Measurements from ENCODE around the gene TMEM121. TPM values are rescaled to one million over a fixed set of nuclear protein-coding genes. Genes with fewer than 3 reads are reported as not detected.

TMEM121 gene
- total and polyA plus RNA-seq, 4 donors: 0.33 to 1.5 (median 0.37) TPM; not detected in 1

DNA sequence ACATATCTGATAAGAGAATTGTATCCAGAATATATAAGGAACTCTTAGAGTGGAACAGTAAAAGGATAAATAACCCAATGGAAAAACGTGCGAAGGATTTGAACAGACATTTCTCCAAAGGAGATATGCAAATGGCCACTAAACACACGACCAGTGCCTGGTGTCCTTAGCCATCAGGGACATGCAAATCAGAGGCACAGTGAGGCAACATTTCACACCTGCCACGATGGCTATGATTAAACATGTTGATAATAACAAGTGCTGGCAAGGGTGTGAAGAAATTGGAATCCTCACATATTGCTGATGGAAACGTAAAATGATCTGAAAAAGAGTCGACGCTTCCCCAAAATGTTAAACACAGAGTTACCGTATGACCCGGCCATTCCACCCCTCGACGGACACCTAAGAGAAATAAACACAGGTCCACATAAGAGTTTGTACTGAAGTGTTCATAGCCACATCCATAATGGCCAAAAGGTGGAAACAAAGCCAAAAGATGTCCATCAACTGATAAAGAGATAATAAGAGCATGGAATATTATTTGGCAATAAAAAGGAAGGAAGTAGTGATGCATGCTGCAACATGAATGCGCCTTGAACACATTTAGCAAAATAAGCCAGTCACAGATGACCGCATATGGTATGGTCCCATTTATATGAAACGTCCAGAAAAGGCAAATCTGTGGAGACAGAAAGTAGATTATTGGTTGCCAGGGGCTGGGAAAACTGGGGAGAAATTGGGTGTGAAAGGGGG lies 6.3 kb upstream of the TMEM121 start (continued):
- TF ChIP-seq HNF4G (IDR thresholded peaks at IDR 0.05): no peak
- no peak for TF ChIP-seq HNF4A (conservative IDR thresholded peaks at IDR 0.05)

DNA sequence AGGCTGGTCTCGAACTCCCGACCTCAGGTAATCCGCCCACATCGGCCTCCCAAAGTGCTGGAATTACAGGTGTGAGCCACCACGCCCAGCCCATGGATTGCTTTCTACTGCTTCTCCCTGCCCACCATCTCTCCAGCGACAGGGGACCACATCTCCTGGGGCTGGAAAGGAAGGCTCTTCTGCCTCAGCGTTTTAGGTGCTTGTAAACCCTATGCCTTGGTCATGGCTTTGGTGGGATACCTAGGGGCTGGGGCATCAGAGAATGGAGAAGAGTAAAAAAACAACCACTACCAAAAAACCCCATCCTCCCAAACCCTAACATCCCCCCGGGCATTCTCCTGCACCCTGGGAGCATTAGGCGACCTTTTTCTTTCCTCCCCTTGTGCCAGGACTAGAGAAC lies 1.1 kb upstream of the TMEM121 start:
- H3K9ac ChIP-seq (ENCODE audit: low read depth in 1 of 2, low read length in 2 of 2): no peak overlapping the region
- peaks cover 9 to 30% (median 20%) of the 10 kb centered on the region in 4 donors for H3K4me1 ChIP-seq (ENCODE audit: control insufficient read depth in 4 of 4, insufficient read depth in 4 of 4, low read length in 3 of 4)
- H3K27ac ChIP-seq (ENCODE audit: low read depth in 1 of 2, low read length in 2 of 2): no peak overlapping the region
- no peak overlapping the region for H3K4me3 ChIP-seq (ENCODE audit: low read depth in 1 of 3, low read length in 3 of 3)
- DNase-seq (ENCODE audit: low spot score): no peak
- WGBS: 89% methylated on average over 9 of the region's 9 CpGs
- TF ChIP-seq RXRA (IDR thresholded peaks at IDR 0.05): no peak
- no peak for TF ChIP-seq HNF4G (IDR thresholded peaks at IDR 0.05)
- peaks cover 0 to 1% (median 0%) of the 10 kb centered on the region in 4 donors for H3K36me3 ChIP-seq (ENCODE audit: control insufficient read depth in 4 of 4, insufficient read depth in 3 of 4, low read depth in 1 of 4, low read length in 3 of 4)
- H3K9me3 ChIP-seq (ENCODE audit: control insufficient read depth in 4 of 4, low read length in 3 of 4): no peaks in the 10 kb centered on the region
- no peaks in the 10 kb centered on the region for H3K27me3 ChIP-seq (ENCODE audit: control insufficient read depth in 4 of 4, insufficient read depth in 4 of 4, low read length in 3 of 4)

DNA sequence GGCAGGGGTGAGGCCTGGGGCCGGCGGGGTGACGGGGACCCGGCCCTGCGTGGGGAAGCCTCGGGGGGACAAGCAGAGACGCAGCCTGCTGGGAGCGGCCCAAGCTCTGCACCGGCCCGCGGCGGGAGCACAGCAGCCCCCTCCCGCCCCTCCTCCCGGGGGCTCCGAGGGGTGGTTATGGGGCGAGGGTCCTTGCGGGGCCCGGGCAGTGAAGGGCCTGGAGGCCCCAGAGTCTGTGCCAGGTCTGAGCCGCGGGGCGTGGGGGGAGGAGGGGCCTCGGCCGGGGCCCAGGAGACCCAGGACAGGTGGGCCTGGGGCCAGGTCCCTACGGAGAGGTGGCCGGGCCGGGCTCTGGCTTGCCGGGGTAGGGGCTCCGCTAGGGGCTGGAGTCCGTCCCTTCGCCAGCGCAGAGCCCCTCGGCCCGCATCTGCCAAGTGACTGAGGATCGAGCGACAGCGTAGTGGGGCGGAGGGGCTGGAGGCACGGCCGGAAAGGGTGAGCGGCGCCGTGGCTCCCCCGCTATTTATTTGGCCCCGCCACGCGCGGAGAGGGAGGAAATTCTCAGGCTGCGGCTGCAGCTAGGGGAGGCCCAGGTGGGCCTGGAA lies 495 bp downstream of the TMEM121 start:
- no peak for TF ChIP-seq CTCF (IDR thresholded peaks at IDR 0.05; ENCODE audit: low read depth, low read length, missing input control)
- TF ChIP-seq GABPA (IDR thresholded peaks at IDR 0.05 in 1 of 2, conservative IDR thresholded peaks at IDR 0.05 in 1 of 2): no peak
- TF ChIP-seq FOXA2 (IDR thresholded peaks at IDR 0.05): no peak
- no peak for TF ChIP-seq NR2F2 (IDR thresholded peaks at IDR 0.05)
- TF ChIP-seq HNF4G (IDR thresholded peaks at IDR 0.05): no peak
- TF ChIP-seq, protein P1, sequence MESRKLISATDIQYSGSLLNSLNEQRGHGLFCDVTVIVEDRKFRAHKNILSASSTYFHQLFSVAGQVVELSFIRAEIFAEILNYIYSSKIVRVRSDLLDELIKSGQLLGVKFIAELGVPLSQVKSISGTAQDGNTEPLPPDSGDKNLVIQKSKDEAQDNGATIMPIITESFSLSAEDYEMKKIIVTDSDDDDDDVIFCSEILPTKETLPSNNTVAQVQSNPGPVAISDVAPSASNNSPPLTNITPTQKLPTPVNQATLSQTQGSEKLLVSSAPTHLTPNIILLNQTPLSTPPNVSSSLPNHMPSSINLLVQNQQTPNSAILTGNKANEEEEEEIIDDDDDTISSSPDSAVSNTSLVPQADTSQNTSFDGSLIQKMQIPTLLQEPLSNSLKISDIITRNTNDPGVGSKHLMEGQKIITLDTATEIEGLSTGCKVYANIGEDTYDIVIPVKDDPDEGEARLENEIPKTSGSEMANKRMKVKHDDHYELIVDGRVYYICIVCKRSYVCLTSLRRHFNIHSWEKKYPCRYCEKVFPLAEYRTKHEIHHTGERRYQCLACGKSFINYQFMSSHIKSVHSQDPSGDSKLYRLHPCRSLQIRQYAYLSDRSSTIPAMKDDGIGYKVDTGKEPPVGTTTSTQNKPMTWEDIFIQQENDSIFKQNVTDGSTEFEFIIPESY (IDR thresholded peaks at IDR 0.05): no peak
- no peak for TF ChIP-seq RXRA (IDR thresholded peaks at IDR 0.05)
- no peak for TF ChIP-seq MAX (IDR thresholded peaks at IDR 0.05)
- TF ChIP-seq, protein P2, sequence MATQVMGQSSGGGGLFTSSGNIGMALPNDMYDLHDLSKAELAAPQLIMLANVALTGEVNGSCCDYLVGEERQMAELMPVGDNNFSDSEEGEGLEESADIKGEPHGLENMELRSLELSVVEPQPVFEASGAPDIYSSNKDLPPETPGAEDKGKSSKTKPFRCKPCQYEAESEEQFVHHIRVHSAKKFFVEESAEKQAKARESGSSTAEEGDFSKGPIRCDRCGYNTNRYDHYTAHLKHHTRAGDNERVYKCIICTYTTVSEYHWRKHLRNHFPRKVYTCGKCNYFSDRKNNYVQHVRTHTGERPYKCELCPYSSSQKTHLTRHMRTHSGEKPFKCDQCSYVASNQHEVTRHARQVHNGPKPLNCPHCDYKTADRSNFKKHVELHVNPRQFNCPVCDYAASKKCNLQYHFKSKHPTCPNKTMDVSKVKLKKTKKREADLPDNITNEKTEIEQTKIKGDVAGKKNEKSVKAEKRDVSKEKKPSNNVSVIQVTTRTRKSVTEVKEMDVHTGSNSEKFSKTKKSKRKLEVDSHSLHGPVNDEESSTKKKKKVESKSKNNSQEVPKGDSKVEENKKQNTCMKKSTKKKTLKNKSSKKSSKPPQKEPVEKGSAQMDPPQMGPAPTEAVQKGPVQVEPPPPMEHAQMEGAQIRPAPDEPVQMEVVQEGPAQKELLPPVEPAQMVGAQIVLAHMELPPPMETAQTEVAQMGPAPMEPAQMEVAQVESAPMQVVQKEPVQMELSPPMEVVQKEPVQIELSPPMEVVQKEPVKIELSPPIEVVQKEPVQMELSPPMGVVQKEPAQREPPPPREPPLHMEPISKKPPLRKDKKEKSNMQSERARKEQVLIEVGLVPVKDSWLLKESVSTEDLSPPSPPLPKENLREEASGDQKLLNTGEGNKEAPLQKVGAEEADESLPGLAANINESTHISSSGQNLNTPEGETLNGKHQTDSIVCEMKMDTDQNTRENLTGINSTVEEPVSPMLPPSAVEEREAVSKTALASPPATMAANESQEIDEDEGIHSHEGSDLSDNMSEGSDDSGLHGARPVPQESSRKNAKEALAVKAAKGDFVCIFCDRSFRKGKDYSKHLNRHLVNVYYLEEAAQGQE (IDR thresholded peaks at IDR 0.05): no peak
- no peak for TF ChIP-seq SP1 (IDR thresholded peaks at IDR 0.05)
- no peak for TF ChIP-seq TAF1 (conservative IDR thresholded peaks at IDR 0.05)
- no peak for TF ChIP-seq RAD21 (IDR thresholded peaks at IDR 0.05)
- no peak for TF ChIP-seq YY1 (IDR thresholded peaks at IDR 0.05)
- no peak for TF ChIP-seq EGR1 (IDR thresholded peaks at IDR 0.05; ENCODE audit: low read depth in 2 of 2)
- TF ChIP-seq FOXA1 (IDR thresholded peaks at IDR 0.05): no peak
- TF ChIP-seq JUND (IDR thresholded peaks at IDR 0.05): no peak
- TF ChIP-seq HNF4A (conservative IDR thresholded peaks at IDR 0.05): no peak
- Histone ChIP-seq H3K4me1 (ENCODE audit: control insufficient read depth in 4 of 4, insufficient read depth in 4 of 4, low read length in 3 of 4) (peaks cover 9 to 30% (median 20%) of the 10 kb centered on the region in 4 donors), H3K27ac (ENCODE audit: low read depth in 1 of 2, low read length in 2 of 2) (no peak overlapping the region), H3K9me3 (ENCODE audit: control insufficient read depth in 4 of 4, low read length in 3 of 4) (no peaks in the 10 kb centered on the region), H3K27me3 (ENCODE audit: control insufficient read depth in 4 of 4, insufficient read depth in 4 of 4, low read length in 3 of 4) (no peaks in the 10 kb centered on the region), H3K36me3 (ENCODE audit: control insufficient read depth in 4 of 4, insufficient read depth in 3 of 4, low read depth in 1 of 4, low read length in 3 of 4) (peaks cover 0 to 1% (median 0%) of the 10 kb centered on the region in 4 donors), H3K9ac (ENCODE audit: low read depth in 1 of 2, low read length in 2 of 2) (no peak overlapping the region), H3K4me3 (ENCODE audit: low read depth in 1 of 3, low read length in 3 of 3) (peak overlapping the region in 2 of 3 donors; percentile 42 to 72)
- 4% methylated on average over 48 of the region's 48 CpGs for WGBS
- no peak for DNase-seq (ENCODE audit: low spot score)
